Measurements from ENCODE around the gene TBC1D22A. TPM values are rescaled to one million over a fixed set of nuclear protein-coding genes. Genes with fewer than 3 reads are reported as not detected.

The TBC1D22A gene
- total and polyA plus RNA-seq, 9 donors, result 12.5 to 25.6 (median 18.5) TPM

DNA sequence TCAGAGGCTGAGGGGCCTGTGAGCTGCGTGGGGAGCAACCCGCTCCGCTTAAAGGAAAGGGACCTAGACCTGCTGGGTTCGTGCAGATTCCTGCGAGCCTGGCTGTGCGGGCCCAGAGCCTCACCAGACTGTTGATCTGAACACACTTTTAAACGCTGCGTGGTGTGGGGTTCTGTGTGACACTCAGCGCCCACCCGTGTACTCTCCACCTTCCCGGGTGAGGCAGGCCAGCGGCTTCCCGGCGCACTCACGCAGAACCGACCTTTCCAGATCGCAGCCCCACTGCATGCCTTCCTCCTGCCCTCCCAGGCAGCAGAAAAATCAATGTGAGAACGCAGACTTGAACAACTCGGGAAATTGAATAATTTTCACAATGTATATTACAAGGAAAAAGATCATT, 388.6 kb downstream of the TBC1D22A start:
- peaks cover 5% of the 10 kb centered on the region for H3K4me1 ChIP-seq (ENCODE audit: insufficient read depth)
- no peak overlapping the region for H3K4me3 ChIP-seq
- intact Hi-C loops (cut with DNase I), result no loop called here
- WGBS, 3 donors, result 94 to 95% (median 94%) methylated on average over 18 to 19 of the region's 19 CpGs
- no peaks in the 10 kb centered on the region for H3K27me3 ChIP-seq
- no peaks in the 10 kb centered on the region for H3K9me3 ChIP-seq
- H3K36me3 ChIP-seq, result no peaks in the 10 kb centered on the region
- TF ChIP-seq EP300 (IDR thresholded peaks at IDR 0.05), result no peak
- no peak for TF ChIP-seq POLR2A (IDR thresholded peaks at IDR 0.05)
- no peak for TF ChIP-seq CTCF (IDR thresholded peaks at IDR 0.05)
- H3K27ac ChIP-seq, result no peak overlapping the region
- DNase-seq, result no peak

DNA sequence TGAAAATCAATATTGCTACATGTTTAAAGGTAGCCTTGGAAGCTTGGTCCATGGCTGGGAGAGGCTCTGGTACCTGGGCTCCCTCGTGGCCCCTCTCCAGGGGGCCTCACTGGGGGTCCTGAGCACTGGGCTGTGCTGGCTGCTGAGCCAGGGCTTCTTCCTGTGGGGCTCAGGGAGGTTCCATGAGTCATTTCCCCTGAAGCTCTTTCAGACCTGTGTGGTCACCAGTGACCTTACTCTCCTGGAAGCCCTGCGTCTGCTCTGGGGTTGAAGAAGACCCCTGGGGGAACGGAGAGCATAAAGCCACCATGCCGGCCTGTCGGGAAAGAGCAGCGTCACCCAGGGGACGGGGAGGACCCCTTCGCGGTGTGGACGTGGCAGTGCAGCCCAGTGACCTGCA, 389.0 kb downstream of the TBC1D22A start:
- Histone ChIP-seq H3K27me3 (no peaks in the 10 kb centered on the region), H3K4me1 (ENCODE audit: insufficient read depth) (peaks cover 5% of the 10 kb centered on the region), H3K4me3 (no peak overlapping the region), H3K27ac (no peak overlapping the region), H3K9me3 (no peaks in the 10 kb centered on the region), H3K36me3 (no peaks in the 10 kb centered on the region)
- WGBS, 3 donors, result 90 to 94% (median 91%) methylated on average over 10 of the region's 10 CpGs
- intact Hi-C loops (cut with DNase I), result no loop called here
- no peak for TF ChIP-seq CTCF (IDR thresholded peaks at IDR 0.05)
- TF ChIP-seq POLR2A (IDR thresholded peaks at IDR 0.05), result no peak
- TF ChIP-seq EP300 (IDR thresholded peaks at IDR 0.05), result no peak
- DNase-seq, result no peak

DNA sequence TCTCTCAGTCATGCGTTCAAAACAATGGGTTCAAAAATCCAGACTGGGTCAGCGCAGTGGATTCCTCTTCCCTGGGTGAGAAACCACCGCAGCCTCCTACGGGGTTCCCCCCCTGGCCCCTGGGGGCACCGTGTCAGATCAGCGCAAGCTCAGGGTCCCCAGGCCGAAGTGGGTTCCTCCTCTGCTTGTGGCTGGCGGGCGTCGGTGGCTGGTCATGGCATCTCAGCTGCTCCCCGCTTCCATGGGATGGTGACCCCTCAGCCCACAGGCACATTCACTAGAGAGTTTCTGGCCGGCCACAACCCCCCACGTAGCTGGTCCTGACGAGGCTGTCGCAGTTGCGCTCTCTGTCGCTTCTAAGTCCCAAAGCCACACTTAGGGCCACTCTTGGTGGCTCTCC, 389.8 kb downstream of the TBC1D22A start:
- Histone ChIP-seq H3K9me3 (no peaks in the 10 kb centered on the region), H3K4me3 (no peak overlapping the region), H3K4me1 (ENCODE audit: insufficient read depth) (peaks cover 5% of the 10 kb centered on the region), H3K27ac (no peak overlapping the region), H3K36me3 (no peaks in the 10 kb centered on the region), H3K27me3 (no peaks in the 10 kb centered on the region)
- TF ChIP-seq POLR2A (IDR thresholded peaks at IDR 0.05) (no peak), CTCF (IDR thresholded peaks at IDR 0.05) (no peak), EP300 (IDR thresholded peaks at IDR 0.05) (no peak)
- intact Hi-C loops (cut with DNase I), result no loop called here
- whole genome bisulfite sequencing, 3 donors, result 92 to 94% (median 94%) methylated on average over 16 to 17 of the region's 17 CpGs
- no peak for DNase-seq

GRCh38 chr22:47152938-47153337, 390.5 kb downstream of the TBC1D22A start:
- Histone ChIP-seq H3K9me3 (no peaks in the 10 kb centered on the region), H3K4me1 (ENCODE audit: insufficient read depth) (peaks cover 5% of the 10 kb centered on the region), H3K27ac (no peak overlapping the region), H3K27me3 (no peaks in the 10 kb centered on the region), H3K36me3 (no peaks in the 10 kb centered on the region), H3K4me3 (no peak overlapping the region)
- WGBS, 3 donors, result 37 to 69% (median 58%) methylated on average over 6 of the region's 6 CpGs
- TF ChIP-seq EP300 (IDR thresholded peaks at IDR 0.05), result no peak
- TF ChIP-seq CTCF (IDR thresholded peaks at IDR 0.05), result no peak
- no peak for TF ChIP-seq POLR2A (IDR thresholded peaks at IDR 0.05)
- intact Hi-C loops (cut with DNase I), result no loop called here
- DNase-seq, result no peak

All from ovary (tissue), 9 donors.